Duodenal mucosa (tissue), 2 donors: ENCODE data around the gene KCNMA1.
"Not testable (repeated sequence)": the region's sequence is repeated elsewhere in the genome, so short reads cannot be mapped to it uniquely, and the experiment has no call there.

Source experiments
- H3K27ac ChIP-seq: one replicate; pipeline ENCODE4 v1.7.0; 2013; ENCODE audit warnings: low read depth, low read length
- H3K27me3 ChIP-seq, 2 donors: one replicate each; pipeline ENCODE4 v1.7.0; 2013; ENCODE audit warnings: low read length in 2 of 2, control low read depth in 1 of 2; ENCODE audit not compliant: insufficient read depth in 2 of 2, control insufficient read depth in 1 of 2
- H3K36me3 ChIP-seq, 2 donors: one replicate each; pipeline ENCODE4 v1.7.0; 2013; ENCODE audit warnings: low read length in 2 of 2, control low read depth in 1 of 2; ENCODE audit not compliant: insufficient read depth in 2 of 2, control insufficient read depth in 1 of 2
- H3K4me1 ChIP-seq, 2 donors: one replicate each; pipeline ENCODE4 v1.7.0; 2013; ENCODE audit warnings: low read length in 2 of 2, control low read depth in 1 of 2; ENCODE audit not compliant: insufficient read depth in 2 of 2, control insufficient read depth in 1 of 2
- H3K4me3 ChIP-seq, 2 donors: one replicate each; pipeline ENCODE4 v1.7.0; 2013; ENCODE audit warnings: low read length in 2 of 2, low read depth in 1 of 2
- H3K9ac ChIP-seq, 2 donors: one replicate each; pipeline ENCODE4 v1.7.0; 2013; ENCODE audit warnings: low read length in 2 of 2, low read depth in 1 of 2
- H3K9me3 ChIP-seq, 2 donors: one replicate each; pipeline ENCODE4 v1.7.0; 2013; ENCODE audit warnings: low read length in 2 of 2, control low read depth in 1 of 2; ENCODE audit not compliant: control insufficient read depth in 1 of 2

KCNMA1 gene

DNA sequence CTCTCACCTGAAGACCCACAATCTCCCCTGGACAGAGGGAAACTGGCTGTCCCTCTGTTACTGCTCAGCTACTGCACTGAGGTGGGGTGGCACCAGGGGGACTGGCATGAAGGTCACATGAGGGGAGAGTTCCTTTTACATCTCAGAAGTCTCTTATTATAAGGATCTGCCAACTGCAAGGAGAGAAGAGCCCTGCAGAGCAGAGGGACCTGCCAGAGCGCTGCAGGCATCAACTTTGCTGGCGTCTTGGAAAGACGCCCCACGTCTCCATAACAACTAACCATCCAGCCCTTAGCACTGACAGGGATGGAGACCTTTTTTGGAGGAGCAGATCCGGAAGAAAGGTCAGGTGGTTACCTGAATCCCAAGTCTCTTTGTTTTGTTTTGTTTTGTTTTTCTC is 218.6 kb downstream of the KCNMA1 start:
- Histone ChIP-seq H3K27me3 (no peaks in the 10 kb centered on the region), H3K36me3 (no peaks in the 10 kb centered on the region), H3K27ac (no peak overlapping the region), H3K9ac (no peak overlapping the region), H3K9me3 (no peaks in the 10 kb centered on the region), H3K4me1 (peaks cover 4 to 7% of the 10 kb centered on the region in 2 donors), H3K4me3 (no peak overlapping the region)

DNA sequence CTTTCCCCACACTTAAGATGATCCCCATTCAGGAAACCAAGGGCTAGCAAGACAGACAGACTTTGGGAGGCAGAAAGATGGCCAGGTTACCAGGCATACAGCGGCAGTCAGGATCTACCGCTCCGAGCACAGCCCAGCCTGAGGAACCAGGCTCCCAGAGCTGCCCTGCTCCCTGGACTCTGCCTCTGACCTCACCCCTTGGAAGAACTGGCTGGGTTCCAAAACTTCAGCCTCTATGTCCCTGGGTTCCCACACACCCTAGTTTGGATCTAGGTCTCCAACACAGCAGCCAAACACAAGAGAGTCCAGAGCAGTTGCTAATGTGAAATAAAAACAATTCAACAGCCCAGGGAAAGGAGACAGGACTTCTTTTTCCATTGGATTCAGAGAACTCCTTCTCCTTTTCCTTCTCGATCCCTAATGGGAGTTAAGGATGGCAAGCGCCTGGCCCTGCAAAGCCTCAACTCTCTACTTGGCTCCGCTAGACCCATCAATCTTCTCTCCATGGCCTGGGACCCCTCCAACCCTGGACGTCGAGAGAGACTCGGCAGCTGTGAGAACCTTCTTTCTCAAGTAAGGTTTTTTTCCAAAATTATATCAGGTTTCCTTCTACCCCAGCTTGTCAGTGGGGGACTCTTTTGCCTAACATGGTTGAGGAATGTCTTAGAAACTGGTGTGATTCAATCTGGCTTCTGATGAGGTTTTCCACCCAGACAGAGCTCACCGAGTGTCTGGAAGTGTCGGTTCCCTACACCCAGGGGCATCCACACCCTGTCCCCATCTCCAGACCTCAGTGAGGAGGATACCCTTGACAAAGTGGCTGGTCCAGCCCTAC is 219.6 kb downstream of the KCNMA1 start:
- no peaks in the 10 kb centered on the region for H3K36me3 ChIP-seq
- peaks cover 4 to 7% of the 10 kb centered on the region in 2 donors for H3K4me1 ChIP-seq
- H3K4me3 ChIP-seq, result no peak overlapping the region
- no peaks in the 10 kb centered on the region for H3K27me3 ChIP-seq
- H3K9ac ChIP-seq, result no peak overlapping the region
- H3K9me3 ChIP-seq, result no peaks in the 10 kb centered on the region
- H3K27ac ChIP-seq, result no peak overlapping the region

DNA sequence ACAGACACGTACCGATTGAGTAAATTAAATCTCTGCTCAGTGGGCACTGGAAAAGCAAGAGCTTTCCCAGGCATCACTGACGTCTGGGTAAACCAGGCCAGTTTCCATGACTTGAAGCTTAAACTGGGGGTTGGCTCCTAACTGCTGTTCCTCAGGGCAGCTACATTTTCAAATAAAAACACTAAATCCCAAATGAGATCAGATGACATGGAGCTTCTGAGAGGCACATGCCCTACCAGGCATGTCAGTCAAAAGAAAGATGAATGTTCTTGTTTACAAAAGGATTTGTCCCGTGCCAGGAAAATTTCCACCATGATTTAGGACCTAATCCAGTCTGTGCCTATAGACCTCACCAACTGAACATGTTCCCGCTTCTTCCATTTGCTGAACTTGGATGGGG is 220.2 kb downstream of the KCNMA1 start:
- H3K4me3 ChIP-seq, result no peak overlapping the region
- peaks cover 4 to 7% of the 10 kb centered on the region in 2 donors for H3K4me1 ChIP-seq
- H3K9ac ChIP-seq, result no peak overlapping the region
- no peaks in the 10 kb centered on the region for H3K9me3 ChIP-seq
- no peak overlapping the region for H3K27ac ChIP-seq
- no peaks in the 10 kb centered on the region for H3K36me3 ChIP-seq
- no peaks in the 10 kb centered on the region for H3K27me3 ChIP-seq

DNA sequence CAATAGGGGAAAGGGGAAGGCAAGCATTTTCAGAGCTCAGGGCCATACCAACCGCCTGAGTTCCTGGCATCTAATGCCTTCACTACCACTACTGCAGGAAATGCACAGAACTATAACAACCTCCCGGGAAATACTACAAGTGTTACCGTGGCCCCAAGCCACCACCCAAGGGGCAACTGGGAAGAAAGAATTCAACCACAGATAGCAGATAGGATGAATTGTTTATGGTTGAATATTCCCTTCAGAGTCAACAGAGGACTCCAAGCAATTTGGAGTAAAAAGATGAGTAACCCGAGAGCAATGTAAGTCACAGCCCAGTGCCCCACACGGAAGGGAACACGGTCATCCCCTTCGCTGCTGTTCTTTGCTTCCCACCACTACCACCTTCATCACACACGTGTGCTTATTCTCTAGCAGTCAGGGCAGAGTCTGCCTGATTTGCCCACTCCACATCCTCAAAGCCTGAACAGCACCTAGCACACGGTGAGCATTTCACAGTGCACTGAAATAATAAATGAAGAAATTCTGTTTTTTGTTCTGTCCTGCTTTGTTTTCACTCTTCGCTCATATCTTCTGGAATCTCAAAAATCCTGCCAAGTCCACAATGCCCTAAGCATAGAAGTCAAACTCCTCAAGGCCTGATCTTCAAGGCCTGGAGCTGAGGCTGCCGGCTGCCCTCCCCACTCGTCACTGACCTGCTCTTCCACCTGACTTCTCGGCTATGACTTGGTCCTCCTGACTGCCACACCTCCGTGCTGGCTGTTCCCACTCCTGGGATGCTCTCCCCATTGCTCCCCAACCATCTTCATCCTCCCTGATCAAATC is 221.1 kb downstream of the KCNMA1 start:
- Histone ChIP-seq H3K9me3 (no peaks in the 10 kb centered on the region), H3K36me3 (no peaks in the 10 kb centered on the region), H3K27me3 (no peaks in the 10 kb centered on the region), H3K4me1 (peaks cover 4 to 7% of the 10 kb centered on the region in 2 donors), H3K27ac (no peak overlapping the region), H3K9ac (no peak overlapping the region), H3K4me3 (no peak overlapping the region)

DNA sequence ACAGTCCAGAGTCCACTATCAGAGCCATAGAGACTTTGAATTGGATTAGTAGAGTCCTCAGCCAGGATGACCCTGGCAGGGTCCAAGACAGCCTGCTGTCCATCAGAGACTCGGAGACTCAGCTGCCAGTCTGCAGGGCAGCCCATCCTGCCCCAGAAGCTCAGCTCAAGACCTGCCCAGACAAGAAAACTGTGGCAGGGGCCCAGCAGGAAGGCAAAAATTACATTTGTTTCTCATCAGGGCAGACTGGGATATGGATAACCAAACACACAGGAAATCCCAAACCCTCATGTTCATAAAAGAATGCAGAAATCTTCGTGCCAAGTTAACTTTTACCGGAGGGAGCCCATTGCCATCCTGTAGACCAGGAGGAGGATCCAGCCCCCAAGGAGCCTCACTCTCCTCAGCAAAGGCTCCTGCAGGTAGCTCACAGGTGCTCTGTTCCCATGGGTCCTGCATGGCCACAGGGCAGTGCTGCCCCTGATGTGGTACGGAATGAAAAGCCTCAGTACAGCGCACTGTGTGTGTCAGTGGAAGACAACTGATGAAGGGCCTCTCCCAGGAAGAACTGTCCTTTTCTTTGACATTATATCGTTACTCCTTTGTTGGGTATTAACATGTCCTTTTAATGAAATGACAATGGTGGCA is 222.2 kb downstream of the KCNMA1 start:
- Histone ChIP-seq H3K27ac (no peak overlapping the region), H3K36me3 (no peaks in the 10 kb centered on the region), H3K9me3 (no peaks in the 10 kb centered on the region), H3K9ac (no peak overlapping the region), H3K27me3 (no peaks in the 10 kb centered on the region), H3K4me1 (peaks cover 8 to 10% of the 10 kb centered on the region in 2 donors), H3K4me3 (no peak overlapping the region)

DNA sequence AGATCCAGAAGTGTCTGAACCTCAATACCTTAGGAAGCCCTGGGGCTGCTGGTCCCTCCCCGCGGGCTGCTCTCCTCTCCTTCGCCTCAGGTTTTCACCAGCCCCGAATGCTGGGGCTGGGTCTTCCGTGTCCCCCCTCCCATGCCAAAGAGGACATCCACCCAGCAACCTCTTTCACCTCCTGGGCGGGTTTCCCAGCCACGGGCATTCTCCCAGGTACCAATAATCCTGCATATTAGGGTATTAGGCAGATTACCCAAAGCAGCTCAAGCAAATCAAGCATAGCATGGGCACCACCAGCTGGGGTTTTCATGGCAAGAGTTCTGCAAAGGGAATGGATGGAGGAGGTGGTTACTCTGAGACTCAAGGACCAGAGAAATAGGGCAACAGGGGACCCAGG is 224.4 kb downstream of the KCNMA1 start:
- Histone ChIP-seq H3K27ac (no peak overlapping the region), H3K9ac (no peak overlapping the region), H3K36me3 (no peaks in the 10 kb centered on the region), H3K4me3 (no peak overlapping the region), H3K27me3 (no peaks in the 10 kb centered on the region), H3K9me3 (no peaks in the 10 kb centered on the region), H3K4me1 (peaks cover 22 to 31% of the 10 kb centered on the region in 2 donors)

DNA sequence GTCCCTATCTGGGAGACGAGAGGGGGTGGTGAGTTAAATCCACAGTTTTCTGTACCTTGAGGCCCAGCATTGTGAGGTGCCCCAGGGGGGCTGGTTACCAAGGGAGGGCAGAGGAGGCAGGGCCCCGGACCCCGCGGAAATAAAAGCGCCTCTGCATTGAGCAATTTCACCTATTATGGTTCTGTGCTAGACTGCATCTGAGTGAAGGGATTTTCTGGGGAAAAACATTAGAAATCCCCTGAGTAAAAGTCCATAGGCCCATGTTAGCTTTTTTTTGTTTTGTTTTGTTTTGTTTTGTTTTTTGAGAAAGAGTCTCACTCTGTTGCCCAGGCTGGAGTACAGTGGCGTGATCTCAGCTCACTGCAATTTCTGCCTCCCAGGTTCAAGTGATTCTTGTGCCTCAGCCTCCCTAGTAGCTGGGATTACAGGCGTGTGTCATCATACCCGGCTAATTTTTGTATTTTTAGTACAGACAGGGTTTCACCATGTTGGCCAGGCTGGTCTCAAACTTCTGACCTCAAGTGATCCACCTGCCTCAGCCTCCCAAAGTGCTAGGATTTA is 225.0 kb downstream of the KCNMA1 start:
- H3K27me3 ChIP-seq, H3K4me3 ChIP-seq, H3K36me3 ChIP-seq, H3K27ac ChIP-seq, H3K9me3 ChIP-seq, H3K9ac ChIP-seq: not testable (repeated sequence)
- peaks cover 20 to 32% of the 10 kb centered on the region in 2 donors for H3K4me1 ChIP-seq

DNA sequence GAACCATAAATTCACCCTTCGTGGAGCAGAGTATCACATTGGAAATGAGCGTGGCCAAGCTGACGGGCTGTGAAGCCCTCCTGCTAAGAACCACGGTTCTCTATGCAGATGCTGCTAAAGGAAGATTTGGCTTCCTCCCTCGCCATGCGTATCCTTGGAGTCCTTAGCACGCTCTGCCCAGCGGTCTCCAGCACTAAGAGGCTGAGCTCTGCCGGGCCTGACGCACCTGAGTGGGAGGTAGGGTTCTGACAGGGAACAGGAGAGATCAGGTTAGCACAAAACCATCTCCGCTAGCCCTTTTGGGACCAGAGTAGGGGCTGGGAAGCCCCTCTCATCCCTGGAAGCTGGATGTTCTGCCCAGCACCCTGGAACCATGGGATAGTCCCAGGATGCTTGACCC is 225.8 kb downstream of the KCNMA1 start:
- H3K9ac ChIP-seq, result no peak overlapping the region
- H3K4me1 ChIP-seq, result peaks cover 27 to 38% of the 10 kb centered on the region in 2 donors
- H3K9me3 ChIP-seq, result no peaks in the 10 kb centered on the region
- no peak overlapping the region for H3K27ac ChIP-seq
- H3K36me3 ChIP-seq, result no peaks in the 10 kb centered on the region
- no peak overlapping the region for H3K4me3 ChIP-seq
- no peaks in the 10 kb centered on the region for H3K27me3 ChIP-seq

DNA sequence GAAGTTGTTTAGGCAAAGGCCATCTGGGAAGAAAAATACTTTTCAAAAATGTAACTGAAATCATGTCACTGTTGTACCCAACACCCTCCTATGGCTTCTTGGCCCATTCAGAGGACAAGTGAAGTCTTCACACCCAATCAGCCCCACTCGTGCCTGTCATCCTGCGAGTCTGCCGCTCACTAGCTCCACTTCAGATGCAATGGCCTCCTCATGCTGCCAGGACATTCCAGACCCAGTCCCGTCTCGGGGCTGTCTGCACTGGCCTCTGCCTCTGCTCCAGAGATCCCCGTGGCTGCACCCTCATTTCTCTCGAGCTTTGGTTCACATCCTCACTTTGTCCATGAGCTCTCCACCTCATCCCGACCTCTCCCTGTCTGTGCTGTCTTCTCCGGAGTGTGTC is 227.1 kb downstream of the KCNMA1 start:
- H3K27ac ChIP-seq, result no peak overlapping the region
- H3K36me3 ChIP-seq, result no peaks in the 10 kb centered on the region
- H3K9me3 ChIP-seq, result no peaks in the 10 kb centered on the region
- peaks cover 38 to 51% of the 10 kb centered on the region in 2 donors for H3K4me1 ChIP-seq
- no peak overlapping the region for H3K9ac ChIP-seq
- no peak overlapping the region for H3K4me3 ChIP-seq
- no peaks in the 10 kb centered on the region for H3K27me3 ChIP-seq
